NT2/D1 (cell line): ENCODE data around the gene HK1.

Source experiments
- SUZ12 ChIP-seq: IDR thresholded peaks from 2 replicates; pipeline ENCODE4 v1.6.1; 2011; ENCODE audit not compliant: insufficient read length, insufficient read depth; ENCODE audit errors: extremely low read depth
- YY1 ChIP-seq: IDR thresholded peaks from 2 replicates; pipeline ENCODE4 v1.6.1; 2011; ENCODE audit not compliant: insufficient read length, insufficient read depth
- ZNF274 ChIP-seq: IDR thresholded peaks from 2 replicates; pipeline ENCODE4 v1.6.1; 2011; ENCODE audit warnings: mild to moderate bottlenecking, low read depth, low read length

GRCh38 chr10:69328380-69328735, 50.1 kb downstream of the HK1 start:
- TF ChIP-seq YY1 (no peak), SUZ12 (no peak), ZNF274 (no peak)
